CD4-positive, alpha-beta memory T cell (primary cell): ENCODE data around the gene KRT9. TPM values are rescaled to one million over a fixed set of nuclear protein-coding genes. Genes with fewer than 3 reads are reported as not detected.
"Not testable (repeated sequence)": the region's sequence is repeated elsewhere in the genome, so short reads cannot be mapped to it uniquely, and the experiment has no call there.

ENCODE experiments used
- CTCF ChIA-PET: fragments of 350-600 bp; sonication (Branson Sonifier 250); formaldehyde crosslinking; loops from one replicate; lab custom pipeline; 2021; ENCODE audit warnings: inconsistent platforms; ENCODE audit not compliant: partially characterized antibody; lab: Charles Lee
- POLR2A ChIA-PET: fragments of 350-600 bp; sonication (Branson Sonifier 250); formaldehyde crosslinking; loops from one replicate; lab custom pipeline; 2021; ENCODE audit not compliant: partially characterized antibody; lab: Charles Lee
- DNase-seq, 5 donors: peaks; one replicate each; pipeline versions ENCODE4 v3.0.0 to v3.0.0-alpha.2; 2020 to 2022; ENCODE audit warnings: mixed read lengths in 1 of 5
- H3K27ac ChIP-seq: one replicate; pipeline ENCODE4 v1.7.0; 2013; ENCODE audit warnings: low read depth, low read length
- H3K27me3 ChIP-seq: 2 replicates; pipeline ENCODE4 v1.7.0; 2013; ENCODE audit warnings: mild to moderate bottlenecking, low read length, moderate library complexity; ENCODE audit not compliant: insufficient read depth
- H3K36me3 ChIP-seq: 2 replicates; pipeline ENCODE4 v1.7.0; 2013; ENCODE audit warnings: mild to moderate bottlenecking, low read length, moderate library complexity; ENCODE audit not compliant: insufficient read depth
- H3K4me1 ChIP-seq: 2 replicates; pipeline ENCODE4 v1.7.0; 2013; ENCODE audit warnings: mild to moderate bottlenecking, low read length, moderate library complexity; ENCODE audit not compliant: insufficient read depth
- H3K4me3 ChIP-seq, 2 donors: one replicate each; pipeline ENCODE4 v1.7.0; 2013; ENCODE audit warnings: low read length in 2 of 2, mild to moderate bottlenecking in 1 of 2
- H3K9me3 ChIP-seq, 2 donors: one replicate each; pipeline ENCODE4 v1.7.0; 2013; ENCODE audit warnings: low read length in 2 of 2, control low read depth in 1 of 2; ENCODE audit not compliant: control insufficient read depth in 1 of 2
- H3K27ac Mint-ChIP-seq, 7 donors: one replicate each; pipeline ENCODE4 v1.8.0; 2020 to 2021; ENCODE audit warnings: mixed read lengths in 7 of 7, mild to moderate bottlenecking in 6 of 7, inconsistent platforms in 3 of 7, moderate library complexity in 3 of 7
- H3K27me3 Mint-ChIP-seq, 2 donors: one replicate each; pipeline ENCODE4 v1.8.0; 2020 to 2021; ENCODE audit warnings: mixed read lengths in 2 of 2
- H3K36me3 Mint-ChIP-seq, 2 donors: one replicate each; pipeline ENCODE4 v1.8.0; 2020 to 2021; ENCODE audit warnings: mixed read lengths in 2 of 2, inconsistent platforms in 1 of 2, mild to moderate bottlenecking in 1 of 2
- H3K4me1 Mint-ChIP-seq, 4 donors: one replicate each; pipeline ENCODE4 v1.8.0; 2020 to 2021; ENCODE audit warnings: mixed read lengths in 4 of 4, mild to moderate bottlenecking in 1 of 4
- H3K4me3 Mint-ChIP-seq, 8 donors: one replicate each; pipeline ENCODE4 v1.8.0; 2020 to 2021; ENCODE audit warnings: mixed read lengths in 8 of 8, mild to moderate bottlenecking in 7 of 8, moderate library complexity in 6 of 8, inconsistent platforms in 3 of 8
- H3K9me3 Mint-ChIP-seq, 8 donors: one replicate each; pipeline ENCODE4 v1.8.0; 2020 to 2021; ENCODE audit warnings: mixed read lengths in 8 of 8, mild to moderate bottlenecking in 5 of 8, inconsistent platforms in 3 of 8, moderate library complexity in 1 of 8
- intact Hi-C: fragments of 100-400 bp; cut with micrococcal nuclease; formaldehyde crosslinking; loops from one replicate; pipeline ENCODE4 v1.15.1; 2023
- polyA plus RNA-seq, 2 donors: library from polyadenylated mRNA; unstranded; fragments of 300-500 nt; fragmentation: Illumina TruSeq; gene quantifications; one replicate each; pipeline ENCODE4 v1.2.3, GENCODE V29; 2021
- total RNA-seq, 2 experiments: library from RNA; stranded (reverse); gene quantifications; one replicate each; pipeline ENCODE4 v1.2.3, GENCODE V29; 2021

The KRT9 gene
- total and polyA plus RNA-seq, 4 experiments from 2014 or later: not detected

- H3K4me3 Mint-ChIP-seq: no peak within 1 kb of the TSS
- no peaks in the 10 kb centered on the region for H3K4me1 ChIP-seq
- H3K27ac Mint-ChIP-seq: no peak within 1 kb of the TSS
- intact Hi-C loops: no loop called here
- no peaks in the 10 kb centered on the region for H3K36me3 Mint-ChIP-seq
- DNase-seq: no peak
- no peak within 1 kb of the TSS for H3K27ac ChIP-seq
- H3K4me1 Mint-ChIP-seq: no peaks in the 10 kb centered on the region
- H3K4me3 ChIP-seq: no peak within 1 kb of the TSS
- H3K9me3 ChIP-seq: no peaks in the 10 kb centered on the region
- H3K27me3 ChIP-seq: no peaks in the 10 kb centered on the region
- H3K27me3 Mint-ChIP-seq: peaks cover 14 to 24% of the 10 kb centered on the region in 2 donors
- no peaks in the 10 kb centered on the region for H3K36me3 ChIP-seq
- no peaks in the 10 kb centered on the region for H3K9me3 Mint-ChIP-seq
- ChIA-PET POLR2A (no interaction called here), CTCF (no interaction called here)
These were observed 15.1 kb upstream of the KRT9 start, which contains the start of gene KRT14 for GRCh38 chr17:41586863-41587495. TSS of gene KRT14 (minus strand) at chr17:41586895. CDS start at chr17:41586834, 61 bp downstream.

DNA sequence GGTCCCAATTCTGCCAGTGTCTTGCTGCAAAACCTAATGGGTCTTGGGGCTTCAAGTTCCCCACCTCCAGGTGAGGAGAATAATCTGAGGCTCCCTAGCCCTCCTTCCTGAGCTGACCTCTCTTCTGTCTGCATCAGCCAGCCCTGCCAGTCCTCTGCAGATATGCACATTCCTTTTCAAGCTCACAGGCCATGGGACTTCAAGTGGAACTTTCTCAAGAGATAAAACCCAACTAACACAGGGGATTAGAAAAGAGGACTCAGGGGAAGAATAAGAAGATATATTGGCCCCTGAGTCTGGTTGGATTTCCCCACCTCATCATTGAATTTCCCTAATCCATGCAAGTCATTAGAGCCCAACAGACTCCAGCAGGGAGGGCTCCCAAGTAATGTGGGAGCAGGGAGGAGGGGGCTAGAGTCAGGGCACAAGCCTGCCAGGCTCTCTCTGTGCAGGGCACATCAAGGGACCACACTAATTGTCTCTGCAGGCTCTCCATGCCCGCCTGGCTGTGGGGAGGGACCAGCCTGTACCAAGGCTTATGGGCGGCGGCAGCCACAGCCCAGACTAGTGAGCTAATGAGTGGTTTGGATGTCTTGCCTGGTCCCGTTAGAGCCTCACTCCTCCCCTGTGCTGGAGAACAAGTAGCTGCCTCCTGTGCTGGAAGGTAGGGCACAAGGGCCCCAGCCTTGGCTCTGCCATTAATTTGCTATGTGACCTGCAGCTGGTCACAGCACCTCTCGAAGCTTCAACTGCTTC, 13.6 kb upstream of the KRT9 start:
- ChIA-PET CTCF (no interaction called here), POLR2A (no interaction called here)
- intact Hi-C loops: no loop called here
- H3K4me1 ChIP-seq: no peaks in the 10 kb centered on the region
- Mint-ChIP-seq H3K36me3 (no peaks in the 10 kb centered on the region), H3K4me1 (no peaks in the 10 kb centered on the region), H3K4me3 (no peak overlapping the region), H3K9me3 (no peaks in the 10 kb centered on the region), H3K27ac (no peak overlapping the region), H3K27me3 (peaks cover 9 to 31% of the 10 kb centered on the region in 2 donors)
- no peaks in the 10 kb centered on the region for H3K9me3 ChIP-seq
- H3K27ac ChIP-seq: no peak overlapping the region
- H3K27me3 ChIP-seq: no peaks in the 10 kb centered on the region
- H3K4me3 ChIP-seq: no peak overlapping the region
- DNase-seq: no peak
- no peaks in the 10 kb centered on the region for H3K36me3 ChIP-seq

DNA sequence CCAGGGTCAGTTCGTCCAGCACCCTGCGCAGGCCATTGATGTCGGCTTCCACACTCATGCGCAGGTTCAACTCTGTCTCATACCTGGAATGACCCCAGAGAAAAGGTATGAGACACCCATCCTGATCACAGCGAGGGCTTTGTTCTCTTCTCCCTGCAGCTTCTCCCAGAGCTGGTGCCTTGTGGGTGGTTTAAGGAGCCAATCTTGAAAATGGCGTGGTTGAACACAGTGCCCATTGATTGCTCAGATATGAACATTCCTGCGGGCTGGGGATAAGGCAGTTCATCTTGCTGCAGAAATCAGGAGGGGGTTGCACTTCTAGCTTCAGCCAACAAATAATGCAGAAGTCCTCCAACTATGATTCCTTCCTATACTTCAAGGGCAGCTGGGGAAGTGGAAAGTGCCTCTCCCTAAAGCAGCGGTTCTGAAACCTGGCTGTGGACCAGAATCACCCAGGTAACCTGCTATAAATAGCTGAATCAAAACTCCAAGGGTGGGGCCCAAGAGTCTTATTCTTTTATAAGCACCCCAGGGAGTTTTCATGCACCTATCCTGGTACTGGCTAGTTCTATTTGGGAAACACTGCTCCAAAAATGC, 12.6 kb upstream of the KRT9 start:
- POLR2A ChIA-PET, intact Hi-C loops, H3K4me1 Mint-ChIP-seq, H3K27ac ChIP-seq, H3K9me3 Mint-ChIP-seq, H3K4me3 ChIP-seq, H3K36me3 Mint-ChIP-seq, DNase-seq, H3K27ac Mint-ChIP-seq, H3K36me3 ChIP-seq, CTCF ChIA-PET, H3K4me3 Mint-ChIP-seq, H3K27me3 ChIP-seq, H3K9me3 ChIP-seq, H3K4me1 ChIP-seq: not testable (repeated sequence)
- peaks cover 5 to 34% of the 10 kb centered on the region in 2 donors for H3K27me3 Mint-ChIP-seq

- H3K4me3 ChIP-seq: no peak overlapping the region
- Mint-ChIP-seq H3K27me3 (peaks cover 7 to 36% of the 10 kb centered on the region in 2 donors), H3K36me3 (no peaks in the 10 kb centered on the region), H3K4me3 (no peak overlapping the region), H3K4me1 (peaks cover 0 to 1% (median 0%) of the 10 kb centered on the region in 4 donors), H3K9me3 (no peaks in the 10 kb centered on the region), H3K27ac (no peak overlapping the region)
- H3K4me1 ChIP-seq: no peaks in the 10 kb centered on the region
- H3K9me3 ChIP-seq: no peaks in the 10 kb centered on the region
- no peak for DNase-seq
- ChIA-PET CTCF (interaction anchor here (1.0 kb wide), 1 partner anchor 65 kb away, joined by 4 read pairs; no protein-coding TSS in a partner anchor), POLR2A (no interaction called here)
- H3K27ac ChIP-seq: no peak overlapping the region
- intact Hi-C loops: no loop called here
- H3K36me3 ChIP-seq: no peaks in the 10 kb centered on the region
- no peaks in the 10 kb centered on the region for H3K27me3 ChIP-seq
These were observed 11.6 kb upstream of the KRT9 start for GRCh38 chr17:41583137-41584127.

DNA sequence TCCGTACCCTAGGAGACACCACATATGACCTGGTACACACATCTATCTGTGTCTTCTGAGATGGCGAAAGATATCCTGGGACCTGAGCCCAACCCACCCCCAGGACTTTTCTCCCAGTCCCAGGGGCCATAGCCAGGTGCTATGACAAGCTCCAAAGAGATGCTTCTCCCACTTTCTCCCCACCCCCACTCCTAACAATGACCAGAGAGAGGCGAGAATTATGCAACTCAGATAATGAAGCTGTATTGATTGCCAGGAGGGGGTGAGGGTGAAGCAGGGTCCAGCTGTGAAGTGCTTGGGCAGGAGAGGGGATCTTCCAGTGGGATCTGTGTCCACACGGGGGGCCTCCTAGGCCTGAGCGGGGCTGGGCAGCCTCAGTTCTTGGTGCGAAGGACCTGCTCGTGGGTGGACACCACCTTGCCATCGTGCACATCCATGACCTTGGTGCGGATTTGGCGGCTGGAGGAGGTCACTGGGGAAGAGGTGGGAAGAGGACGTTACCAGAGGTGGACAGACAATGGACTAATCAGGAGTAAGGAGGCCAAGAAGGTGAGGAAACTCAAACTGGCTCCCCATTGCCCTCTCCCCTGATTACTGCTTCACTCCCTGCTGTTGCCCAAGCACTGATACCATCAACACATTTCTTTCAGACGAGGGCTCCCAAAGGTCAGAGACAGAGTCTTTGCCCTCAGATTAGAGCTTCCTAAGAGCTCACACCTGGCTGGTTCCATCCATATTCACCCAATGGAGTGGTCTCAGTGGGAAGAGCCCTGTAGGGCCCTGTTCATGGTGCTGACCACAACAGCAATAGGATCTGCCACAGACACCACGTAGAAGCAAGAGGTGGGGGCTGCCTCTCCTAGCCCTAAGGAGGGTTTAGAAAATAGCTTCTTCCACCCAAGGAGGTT, 10.5 kb upstream of the KRT9 start:
- H3K36me3 Mint-ChIP-seq, H3K27ac Mint-ChIP-seq, H3K36me3 ChIP-seq, H3K27ac ChIP-seq, H3K4me3 ChIP-seq, intact Hi-C loops, DNase-seq, H3K4me1 ChIP-seq, H3K4me1 Mint-ChIP-seq, H3K4me3 Mint-ChIP-seq, H3K27me3 ChIP-seq, H3K9me3 Mint-ChIP-seq, H3K9me3 ChIP-seq, POLR2A ChIA-PET: not testable (repeated sequence)
- H3K27me3 Mint-ChIP-seq: peaks cover 10 to 40% of the 10 kb centered on the region in 2 donors
- CTCF ChIA-PET: interaction anchor here (1.0 to 1.5 kb wide), 2 partner anchors 33 to 66 kb away, joined by 4 to 9 read pairs; no protein-coding TSS in a partner anchor

GRCh38 chr17:41581366-41582060, 9.7 kb upstream of the KRT9 start:
- POLR2A ChIA-PET: no interaction called here

More at GRCh38 chr17:41581366-41582060, 9.7 kb upstream of the KRT9 start:
- CTCF ChIA-PET: interaction anchor here (1.5 kb wide), 1 partner anchor 32 kb away, joined by 9 read pairs; no protein-coding TSS in a partner anchor
- Histone ChIP-seq H3K4me1 (no peaks in the 10 kb centered on the region), H3K27ac (no peak overlapping the region), H3K27me3 (no peaks in the 10 kb centered on the region), H3K4me3 (no peak overlapping the region), H3K36me3 (no peaks in the 10 kb centered on the region), H3K9me3 (no peaks in the 10 kb centered on the region)
- Mint-ChIP-seq H3K27ac (no peak overlapping the region), H3K4me3 (no peak overlapping the region), H3K9me3 (no peaks in the 10 kb centered on the region), H3K36me3 (no peaks in the 10 kb centered on the region), H3K27me3 (peaks cover 15 to 40% of the 10 kb centered on the region in 2 donors), H3K4me1 (peaks cover 0 to 1% (median 0%) of the 10 kb centered on the region in 4 donors)
- no peak for DNase-seq
- intact Hi-C loops: no loop called here
